IPS DF 4.7 (cell line): ENCODE data around the gene LRP1-AS.
A peak's percentile ranks its signal among the peaks of the same experiment; 100 is the strongest.

Experiments used
- DNase-seq: peaks from one replicate; pipeline ENCODE4 v3.0.0-alpha.2; 2013; ENCODE audit warnings: low spot score; ENCODE audit errors: extremely low read depth

LRP1-AS gene

GRCh38 chr12:57146961-57147944 lies at the start of gene LRP1-AS:
Gene LRP1-AS (minus strand): TSS chr12:57147619.
- no peak for DNase-seq

DNA sequence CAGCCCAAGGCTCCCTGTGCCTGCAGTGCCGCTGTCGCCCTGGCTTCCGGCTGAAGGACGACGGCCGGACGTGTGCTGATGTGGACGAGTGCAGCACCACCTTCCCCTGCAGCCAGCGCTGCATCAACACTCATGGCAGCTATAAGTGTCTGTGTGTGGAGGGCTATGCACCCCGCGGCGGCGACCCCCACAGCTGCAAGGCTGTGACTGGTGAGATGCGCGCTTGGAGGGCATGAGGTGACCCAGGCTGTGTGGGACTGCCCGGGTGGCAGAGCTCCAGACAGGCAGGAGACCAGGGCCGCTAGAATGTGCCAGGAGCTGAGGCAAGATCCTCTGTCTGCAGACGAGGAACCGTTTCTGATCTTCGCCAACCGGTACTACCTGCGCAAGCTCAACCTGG lies 49.5 kb upstream of the LRP1-AS start:
- no peak for DNase-seq

DNA sequence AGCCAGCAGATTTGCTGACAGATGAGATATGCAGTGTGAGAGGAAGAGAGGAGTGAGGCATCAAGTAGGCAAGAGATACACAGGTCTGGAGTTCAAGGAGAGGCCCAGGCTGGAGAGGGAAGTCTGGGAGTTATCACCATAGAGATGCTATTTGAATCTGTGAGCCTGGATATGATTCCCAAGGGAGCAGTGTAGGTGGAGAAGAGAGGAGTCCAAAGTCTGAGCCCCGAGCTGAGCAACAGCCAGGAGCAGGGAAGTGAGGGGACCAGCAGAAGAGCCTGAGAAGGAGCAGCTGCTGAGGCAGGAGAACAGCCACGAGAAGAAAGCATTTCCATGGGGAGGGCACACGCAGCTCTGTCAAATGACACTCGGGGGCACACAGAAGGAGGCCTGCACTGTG lies 49.0 kb upstream of the LRP1-AS start:
- no peak for DNase-seq

- no peak for DNase-seq
These were observed 48.4 kb upstream of the LRP1-AS start for GRCh38 chr12:57195611-57196371.

- DNase-seq = no peak
These were observed 47.8 kb upstream of the LRP1-AS start for GRCh38 chr12:57195186-57195585.

GRCh38 chr12:57194253-57194652 lies 46.8 kb upstream of the LRP1-AS start:
- DNase-seq = no peak

DNA sequence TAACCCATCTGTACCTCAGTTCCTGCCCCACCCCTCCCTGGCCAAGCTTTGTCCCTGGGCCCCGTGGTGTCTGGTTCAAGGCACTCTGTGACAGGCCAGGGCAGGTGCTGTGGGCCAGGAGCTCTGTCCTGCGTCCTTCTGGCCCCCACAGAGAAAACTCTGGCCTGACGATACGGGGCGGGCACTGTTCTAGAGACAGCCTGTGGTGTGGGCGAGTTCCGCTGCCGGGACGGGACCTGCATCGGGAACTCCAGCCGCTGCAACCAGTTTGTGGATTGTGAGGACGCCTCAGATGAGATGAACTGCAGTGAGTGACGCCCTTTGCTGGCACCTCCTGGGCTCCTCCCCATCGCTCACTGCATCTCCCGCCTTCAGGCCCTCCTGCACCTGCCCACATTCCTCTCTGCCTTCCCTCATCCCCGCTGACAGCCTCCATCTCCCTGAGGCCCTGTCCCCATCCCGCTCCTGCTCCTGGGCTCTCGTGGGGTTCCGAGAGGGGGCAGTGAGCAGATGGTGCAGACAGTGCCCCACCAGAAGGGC lies 46.4 kb upstream of the LRP1-AS start:
- DNase-seq = no peak

DNA sequence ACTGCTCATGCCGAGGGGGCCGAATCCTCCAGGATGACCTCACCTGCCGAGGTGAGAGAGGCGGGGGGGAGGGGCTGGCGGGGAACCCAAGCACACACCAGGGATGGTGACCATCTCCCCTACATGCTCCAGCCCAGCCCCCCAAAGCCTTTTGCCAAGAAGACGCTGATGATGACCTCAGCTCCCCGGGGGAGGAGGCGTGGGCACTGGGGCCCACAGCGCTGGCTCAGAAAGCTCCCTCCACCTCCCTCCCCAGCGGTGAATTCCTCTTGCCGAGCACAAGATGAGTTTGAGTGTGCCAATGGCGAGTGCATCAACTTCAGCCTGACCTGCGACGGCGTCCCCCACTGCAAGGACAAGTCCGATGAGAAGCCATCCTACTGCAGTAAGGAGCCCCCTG lies 45.5 kb upstream of the LRP1-AS start:
- DNase-seq = no peak

- no peak for DNase-seq
These were observed 44.0 kb upstream of the LRP1-AS start for GRCh38 chr12:57191410-57191809.

GRCh38 chr12:57190821-57191220 lies 43.4 kb upstream of the LRP1-AS start:
- no peak for DNase-seq

GRCh38 chr12:57190037-57190436 lies 42.6 kb upstream of the LRP1-AS start:
- DNase-seq = no peak

DNA sequence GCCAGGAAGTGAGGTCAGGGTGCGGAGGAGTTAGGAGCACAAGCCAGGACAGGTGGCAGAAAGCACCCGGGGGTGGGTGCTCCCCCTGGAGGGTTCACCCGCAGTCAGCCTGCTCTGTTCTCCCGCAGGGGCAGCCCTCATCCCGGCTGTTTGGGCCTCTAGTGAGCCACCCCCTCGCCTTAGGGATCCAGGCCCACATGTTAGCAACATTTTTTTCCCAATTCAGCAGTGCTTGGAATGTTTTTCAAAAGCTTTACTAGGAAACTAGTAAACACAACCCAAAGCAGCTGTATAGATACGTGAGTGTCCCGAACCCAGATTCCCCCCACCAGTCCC lies 40.6 kb upstream of the LRP1-AS start:
- no peak for DNase-seq

GRCh38 chr12:57187222-57188089 lies 40.0 kb upstream of the LRP1-AS start:
- no peak for DNase-seq

DNA sequence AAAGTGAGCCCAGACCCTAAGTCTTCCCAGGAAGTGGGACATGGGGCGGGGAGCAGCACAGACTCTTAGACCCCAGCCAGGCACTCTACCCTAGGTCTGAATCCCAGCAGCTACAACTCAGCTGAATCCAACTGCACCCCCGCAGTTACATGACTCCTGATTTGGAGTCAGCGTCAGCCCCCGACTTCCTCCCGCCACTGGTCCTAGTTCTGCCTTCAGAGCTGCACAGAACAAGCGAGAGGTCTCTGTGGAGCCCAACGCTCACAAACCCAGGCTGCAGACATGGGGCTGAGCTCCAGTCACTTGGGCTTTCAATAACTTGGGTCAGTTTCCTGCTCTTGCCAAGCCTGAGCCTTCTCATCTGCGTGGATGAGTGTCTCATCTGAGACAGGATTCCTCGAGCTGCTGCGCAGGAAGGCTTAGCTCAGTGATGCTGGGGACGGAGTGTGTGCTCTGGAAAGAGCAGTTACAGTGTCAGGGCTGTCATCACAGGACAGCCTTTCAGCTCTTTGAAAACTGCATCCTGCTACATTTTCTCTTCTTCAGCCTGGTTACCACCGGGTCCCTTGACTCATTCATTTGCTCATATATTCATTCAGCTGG lies 38.6 kb upstream of the LRP1-AS start:
- DNase-seq = no peak

- no peak for DNase-seq
These were observed 38.0 kb upstream of the LRP1-AS start for GRCh38 chr12:57185403-57185802.

DNA sequence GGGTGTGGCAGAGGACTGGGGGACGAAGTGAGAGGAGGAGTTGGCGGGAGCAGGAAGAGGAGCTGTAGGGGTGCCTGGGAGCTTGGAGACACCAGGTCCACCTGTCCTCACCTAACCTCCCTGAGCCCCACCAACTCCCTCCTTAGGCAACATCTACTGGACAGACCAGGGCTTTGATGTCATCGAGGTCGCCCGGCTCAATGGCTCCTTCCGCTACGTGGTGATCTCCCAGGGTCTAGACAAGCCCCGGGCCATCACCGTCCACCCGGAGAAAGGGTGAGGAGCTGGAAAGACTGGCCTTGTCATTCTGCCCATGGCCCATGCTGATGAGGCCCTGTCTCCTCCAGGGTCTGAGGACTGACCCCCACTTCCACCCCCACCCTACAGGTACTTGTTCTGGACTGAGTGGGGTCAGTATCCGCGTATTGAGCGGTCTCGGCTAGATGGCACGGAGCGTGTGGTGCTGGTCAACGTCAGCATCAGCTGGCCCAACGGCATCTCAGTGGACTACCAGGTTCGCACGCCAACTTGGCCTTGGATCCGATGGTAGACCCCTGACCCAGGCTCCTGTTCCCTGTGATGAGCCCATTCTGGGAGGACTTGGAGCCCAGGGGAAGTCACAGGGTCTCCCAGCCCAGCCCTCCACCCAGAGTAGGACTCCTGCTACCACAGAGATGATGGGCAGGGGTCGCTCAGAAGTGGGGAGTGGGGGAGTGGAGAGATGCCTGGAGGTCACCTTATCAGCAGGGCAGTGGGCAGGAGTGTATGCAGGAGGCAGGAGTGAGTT lies 36.7 kb upstream of the LRP1-AS start:
- no peak for DNase-seq

- DNase-seq = peak; percentile 72
These were observed 35.6 kb upstream of the LRP1-AS start for GRCh38 chr12:57182918-57183575.

DNA sequence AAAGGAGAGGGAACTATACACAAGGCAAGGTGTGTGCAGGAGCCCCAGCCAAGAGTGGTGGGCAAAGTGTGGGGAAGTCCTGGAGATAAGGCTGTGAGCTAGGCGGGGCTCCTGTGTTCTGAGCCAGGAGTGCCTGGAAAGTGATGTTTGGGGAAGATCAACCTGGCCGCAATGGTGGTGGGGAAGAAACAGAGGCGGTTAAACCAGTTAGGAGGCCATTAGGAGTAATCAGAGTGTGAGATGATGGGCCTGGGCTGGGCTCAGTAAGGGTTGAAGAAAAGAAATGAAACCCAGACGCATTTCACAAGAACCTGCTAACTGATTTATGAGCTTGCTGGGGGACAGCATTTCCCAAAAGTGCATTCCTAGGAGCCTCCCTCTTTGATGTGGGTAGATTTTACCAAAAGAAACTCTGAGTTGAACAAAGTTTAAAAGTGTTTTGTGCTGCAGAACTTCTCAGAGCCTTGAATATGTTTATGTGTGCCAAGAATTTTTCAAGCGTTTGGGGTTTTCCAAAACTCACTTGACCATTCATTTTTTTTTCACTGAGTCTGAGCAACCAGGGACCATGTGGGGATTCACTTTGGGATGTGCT lies 34.2 kb upstream of the LRP1-AS start:
- no peak for DNase-seq

DNA sequence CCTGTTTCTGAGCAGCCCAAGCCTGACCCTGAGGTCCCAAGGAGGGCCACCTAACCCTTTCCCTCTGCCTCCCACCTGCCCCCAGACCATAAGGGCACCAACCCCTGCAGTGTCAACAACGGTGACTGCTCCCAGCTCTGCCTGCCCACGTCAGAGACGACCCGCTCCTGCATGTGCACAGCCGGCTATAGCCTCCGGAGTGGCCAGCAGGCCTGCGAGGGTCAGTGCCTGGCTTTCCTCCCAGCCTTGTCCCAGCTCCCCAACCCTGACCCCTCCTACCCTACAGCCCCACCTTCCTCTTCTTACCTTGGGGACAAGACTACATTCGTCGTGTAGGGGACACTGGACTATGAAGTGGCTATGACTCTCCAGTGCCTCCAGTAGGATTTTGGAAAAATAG lies 33.7 kb upstream of the LRP1-AS start:
- no peak for DNase-seq
